CD14-positive monocyte (primary cell): ENCODE data around the gene RHNO1. TPM values are rescaled to one million over a fixed set of nuclear protein-coding genes. Genes with fewer than 3 reads are reported as not detected.

ENCODE experiments used
- DNase-seq, 3 donors: peaks; one replicate each; pipeline ENCODE4 v3.0.0-alpha.2; 2011 to 2022
- H2AFZ ChIP-seq: 2 replicates; pipeline ENCODE4 v1.6.0; 2012; ENCODE audit warnings: mild to moderate bottlenecking, low read depth, low read length, inconsistent platforms; ENCODE audit not compliant: insufficient read depth, poor library complexity, severe bottlenecking
- H3K27ac ChIP-seq, 2 donors: 1 replicate in 1 of 2; 2 replicates in 1 of 2; pipeline ENCODE4 v1.5.1; 2012 to 2013; ENCODE audit warnings: low read length in 2 of 2, control low read depth in 1 of 2, inconsistent platforms in 1 of 2, low read depth in 1 of 2, mild to moderate bottlenecking in 1 of 2
- H3K27me3 ChIP-seq, 2 donors: one replicate each; pipeline versions ENCODE4 v1.6.0 to v1.6.1; 2011 to 2013; ENCODE audit warnings: low read length in 2 of 2; ENCODE audit not compliant: control insufficient read depth in 2 of 2, insufficient read depth in 2 of 2
- H3K36me3 ChIP-seq, 2 donors: replicated peaks in 1 of 2; 1 replicate in 1 of 2; 2 replicates in 1 of 2; pipeline versions ENCODE4 v1.5.1 to v1.6.1; 2012 to 2013; ENCODE audit warnings: low read length in 2 of 2, control low read depth in 1 of 2, inconsistent platforms in 1 of 2, mild to moderate bottlenecking in 1 of 2; ENCODE audit not compliant: insufficient read depth in 2 of 2, control insufficient read depth in 1 of 2
- H3K4me1 ChIP-seq, 2 donors: 1 replicate in 1 of 2; 2 replicates in 1 of 2; pipeline versions ENCODE4 v1.5.1 to v1.6.1; 2012 to 2013; ENCODE audit warnings: low read length in 2 of 2, control low read depth in 1 of 2, inconsistent platforms in 1 of 2, mild to moderate bottlenecking in 1 of 2, moderate library complexity in 1 of 2; ENCODE audit not compliant: insufficient read depth in 2 of 2, control insufficient read depth in 1 of 2
- H3K4me2 ChIP-seq: replicated peaks from 2 replicates; pipeline ENCODE3; 2012; ENCODE audit warnings: low read length, moderate library complexity, mild to moderate bottlenecking; ENCODE audit not compliant: poor library complexity, severe bottlenecking; ENCODE audit errors: extremely low read depth
- H3K4me3 ChIP-seq, 3 experiments: fragments of 200-600 bp in 1 of 3; sonication (generic) in 1 of 3; replicated peaks in 1 of 3; 1 replicate in 2 of 3; 2 replicates in 1 of 3; pipeline ENCODE4 v1.5.1; 2011 to 2013; ENCODE audit warnings: low read length in 3 of 3, mild to moderate bottlenecking in 3 of 3, control low read depth in 2 of 3, low read depth in 2 of 3, inconsistent platforms in 1 of 3, moderate library complexity in 1 of 3
- H3K79me2 ChIP-seq: 2 replicates; pipeline ENCODE4 v1.6.0; 2012; ENCODE audit warnings: mild to moderate bottlenecking, control low read depth, inconsistent platforms, low read length, moderate library complexity; ENCODE audit not compliant: insufficient read depth
- H3K9ac ChIP-seq: 2 replicates; pipeline ENCODE4 v1.6.0; 2017; ENCODE audit warnings: low read length, mild to moderate bottlenecking; ENCODE audit not compliant: insufficient read depth, poor library complexity, severe bottlenecking
- H3K9me3 ChIP-seq, 2 donors: replicated peaks in 1 of 2; 1 replicate in 1 of 2; 2 replicates in 1 of 2; pipeline versions ENCODE4 v1.5.1 to v1.6.1; 2012 to 2013; ENCODE audit warnings: low read length in 2 of 2, control low read depth in 1 of 2; ENCODE audit not compliant: control insufficient read depth in 1 of 2, insufficient read depth in 1 of 2
- H4K20me1 ChIP-seq: 2 replicates; pipeline ENCODE4 v1.6.0; 2012; ENCODE audit warnings: mild to moderate bottlenecking, low read length, control low read depth, moderate library complexity; ENCODE audit not compliant: insufficient read depth
- H3K27ac Mint-ChIP-seq, 7 donors: one replicate each; pipeline ENCODE4 v1.8.0; 2020; ENCODE audit warnings: mild to moderate bottlenecking in 7 of 7, mixed read lengths in 7 of 7, moderate library complexity in 6 of 7, inconsistent platforms in 2 of 7
- H3K27me3 Mint-ChIP-seq, 3 donors: one replicate each; pipeline ENCODE4 v1.8.0; 2021 to 2022; ENCODE audit warnings: low read depth in 3 of 3, mild to moderate bottlenecking in 3 of 3, mixed read lengths in 3 of 3, moderate library complexity in 3 of 3, inconsistent platforms in 1 of 3
- H3K36me3 Mint-ChIP-seq, 2 donors: one replicate each; pipeline ENCODE4 v1.8.0; 2020; ENCODE audit warnings: mixed read lengths in 2 of 2, inconsistent platforms in 1 of 2, mild to moderate bottlenecking in 1 of 2
- H3K4me1 Mint-ChIP-seq: one replicate; pipeline ENCODE4 v1.8.0; 2020; ENCODE audit warnings: mild to moderate bottlenecking, mixed read lengths
- H3K4me3 Mint-ChIP-seq, 2 donors: one replicate each; pipeline ENCODE4 v1.8.0; 2020; ENCODE audit warnings: mild to moderate bottlenecking in 2 of 2, mixed read lengths in 2 of 2, moderate library complexity in 1 of 2
- H3K9me3 Mint-ChIP-seq, 7 donors: one replicate each; pipeline ENCODE4 v1.8.0; 2020 to 2022; ENCODE audit warnings: mixed read lengths in 7 of 7, mild to moderate bottlenecking in 6 of 7, moderate library complexity in 6 of 7, inconsistent platforms in 2 of 7
- WGBS: methylation state at CpG from one replicate; pipeline ENCODE4 v1.1.5; 2013; ENCODE audit warnings: missing lambda C conversion rate; ENCODE audit not compliant: insufficient coverage; 5-methylcytosine and 5-hydroxymethylcytosine counted together
- intact Hi-C, 2 donors: fragments of 100-400 bp; cut with micrococcal nuclease; formaldehyde crosslinking; loops; one replicate each; pipeline versions ENCODE4 v1.15.0 to v1.15.1; 2023
- polyA plus RNA-seq, 3 donors: library from polyadenylated mRNA; depleted of rRNA in 1 of 3; unstranded in 2 of 3; stranded (reverse) in 1 of 3; fragments of 300-500 nt in 2 of 3; fragments of >200 nt in 1 of 3; fragmentation: Illumina TruSeq in 2 of 3; gene quantifications; 1 replicate in 2 of 3; 2 replicates in 1 of 3; pipeline ENCODE4 v1.2.3, GENCODE V29; 2012 to 2021
- TF ChIP-seq, protein P1 (sequence below): fragments of 200-600 bp; IDR thresholded peaks from one replicate; pipeline ENCODE4 v1.8.0; 2022; ENCODE audit warnings: antibody characterized with exemption, mild to moderate bottlenecking

RHNO1 gene
- polyA plus RNA-seq, 3 donors = 10.2 to 24.7 (median 19.8) TPM

DNA sequence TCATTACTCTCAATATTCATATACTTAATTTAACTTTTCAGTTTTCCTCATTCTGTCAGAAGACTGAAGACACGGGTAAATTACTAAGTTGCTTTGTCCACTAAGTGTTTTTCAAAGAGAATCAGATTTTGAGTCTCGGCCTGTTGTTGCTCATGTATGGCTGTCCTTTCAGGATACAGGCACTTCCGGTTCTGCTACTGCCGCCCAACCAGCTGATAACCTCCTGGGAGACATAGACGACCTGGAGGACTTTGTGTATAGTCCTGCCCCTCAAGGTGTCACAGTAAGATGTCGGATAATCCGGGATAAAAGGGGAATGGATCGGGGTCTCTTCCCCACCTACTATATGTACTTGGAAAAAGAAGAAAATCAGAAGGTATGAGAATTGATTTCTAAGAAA, 53.8 kb downstream of the RHNO1 start:
- Histone ChIP-seq H3K9me3 (no peaks in the 10 kb centered on the region), H3K4me2 (no peak overlapping the region), H3K27ac (no peak overlapping the region), H4K20me1 (no peaks in the 10 kb centered on the region), H3K27me3 (no peaks in the 10 kb centered on the region), H3K4me3 (no peak overlapping the region), H3K4me1 (no peaks in the 10 kb centered on the region), H2AFZ (no peak overlapping the region), H3K79me2 (no peaks in the 10 kb centered on the region), H3K36me3 (no peaks in the 10 kb centered on the region), H3K9ac (no peak overlapping the region)
- H3K4me3 Mint-ChIP-seq = no peak overlapping the region
- H3K27ac Mint-ChIP-seq = no peak overlapping the region
- 92% methylated on average over 4 of the region's 8 CpGs for whole genome bisulfite sequencing
- DNase-seq = no peak
- H3K9me3 Mint-ChIP-seq = no peaks in the 10 kb centered on the region
- intact Hi-C loops = no loop called here
- TF ChIP-seq, protein P1, sequence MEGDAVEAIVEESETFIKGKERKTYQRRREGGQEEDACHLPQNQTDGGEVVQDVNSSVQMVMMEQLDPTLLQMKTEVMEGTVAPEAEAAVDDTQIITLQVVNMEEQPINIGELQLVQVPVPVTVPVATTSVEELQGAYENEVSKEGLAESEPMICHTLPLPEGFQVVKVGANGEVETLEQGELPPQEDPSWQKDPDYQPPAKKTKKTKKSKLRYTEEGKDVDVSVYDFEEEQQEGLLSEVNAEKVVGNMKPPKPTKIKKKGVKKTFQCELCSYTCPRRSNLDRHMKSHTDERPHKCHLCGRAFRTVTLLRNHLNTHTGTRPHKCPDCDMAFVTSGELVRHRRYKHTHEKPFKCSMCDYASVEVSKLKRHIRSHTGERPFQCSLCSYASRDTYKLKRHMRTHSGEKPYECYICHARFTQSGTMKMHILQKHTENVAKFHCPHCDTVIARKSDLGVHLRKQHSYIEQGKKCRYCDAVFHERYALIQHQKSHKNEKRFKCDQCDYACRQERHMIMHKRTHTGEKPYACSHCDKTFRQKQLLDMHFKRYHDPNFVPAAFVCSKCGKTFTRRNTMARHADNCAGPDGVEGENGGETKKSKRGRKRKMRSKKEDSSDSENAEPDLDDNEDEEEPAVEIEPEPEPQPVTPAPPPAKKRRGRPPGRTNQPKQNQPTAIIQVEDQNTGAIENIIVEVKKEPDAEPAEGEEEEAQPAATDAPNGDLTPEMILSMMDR = no peak
- peaks cover 0 to 2% (median 0%) of the 10 kb centered on the region in 3 donors for H3K27me3 Mint-ChIP-seq
- no peaks in the 10 kb centered on the region for H3K4me1 Mint-ChIP-seq
- peaks cover 15 to 20% of the 10 kb centered on the region in 2 donors for H3K36me3 Mint-ChIP-seq

DNA sequence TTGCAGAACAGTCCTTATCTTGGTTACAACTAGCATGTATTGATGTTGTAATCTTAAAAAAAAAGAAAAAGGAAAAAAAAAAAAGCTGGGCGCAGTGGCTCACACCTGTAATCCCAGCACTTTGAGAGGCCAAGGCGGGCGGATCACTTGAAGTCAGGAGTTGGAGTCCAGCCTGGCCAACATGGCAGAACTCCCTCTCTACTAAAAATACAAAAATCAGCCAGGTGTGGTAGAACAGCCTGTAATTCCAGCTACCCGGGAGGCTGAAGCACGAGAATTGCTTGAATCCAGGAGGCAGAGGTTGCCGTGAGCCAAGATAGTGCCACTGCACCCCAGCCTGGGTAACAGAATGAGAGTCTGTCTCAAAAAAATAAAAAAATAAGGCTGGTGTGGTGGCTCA, 56.6 kb downstream of the RHNO1 start:
- no peaks in the 10 kb centered on the region for H3K36me3 ChIP-seq
- WGBS = 99% methylated on average over 4 of the region's 6 CpGs
- peaks cover 20 to 24% of the 10 kb centered on the region in 2 donors for H3K36me3 Mint-ChIP-seq

More for the DNA sequence above, 56.6 kb downstream of the RHNO1 start:
- Mint-ChIP-seq H3K27ac (no peak overlapping the region), H3K27me3 (peaks cover 0 to 2% (median 0%) of the 10 kb centered on the region in 3 donors), H3K9me3 (no peaks in the 10 kb centered on the region), H3K4me3 (no peak overlapping the region), H3K4me1 (no peaks in the 10 kb centered on the region)
- DNase-seq = no peak
- TF ChIP-seq, protein P1 = no peak
- Histone ChIP-seq H3K79me2 (no peaks in the 10 kb centered on the region), H4K20me1 (no peaks in the 10 kb centered on the region), H3K9ac (no peak overlapping the region), H2AFZ (no peak overlapping the region), H3K4me3 (no peak overlapping the region), H3K27ac (no peak overlapping the region), H3K27me3 (no peaks in the 10 kb centered on the region), H3K9me3 (no peaks in the 10 kb centered on the region), H3K4me1 (no peaks in the 10 kb centered on the region), H3K4me2 (no peak overlapping the region)
- intact Hi-C loops = no loop called here
